HL-60 (cell line): ENCODE measurements around the gene GPR171.
"Not testable (repeated sequence)": the region's sequence is repeated elsewhere in the genome, so short reads cannot be mapped to it uniquely, and the experiment has no call there.

Experiments
- DNase-seq, 2 experiments: peaks; one replicate each; pipeline ENCODE4 v3.0.0-alpha.2; 2010 to 2020; ENCODE audit warnings: low read depth in 1 of 2, low spot score in 1 of 2
- H3K27ac ChIP-seq: fragments of 250-450 bp; sonication (Bioruptor Pico); replicated peaks from 2 replicates; pipeline ENCODE4 v1.5.1; 2020; ENCODE audit warnings: mild to moderate bottlenecking, moderate library complexity
- H3K27me3 ChIP-seq: fragments of 250-450 bp; sonication (Bioruptor Pico); 2 replicates; pipeline ENCODE4 v1.5.1; 2021; ENCODE audit warnings: mild to moderate bottlenecking, moderate library complexity; ENCODE audit not compliant: insufficient read depth, poor library complexity, severe bottlenecking
- H3K4me3 ChIP-seq: replicated peaks from 2 replicates; pipeline ENCODE4 v1.5.1; 2011; ENCODE audit warnings: mild to moderate bottlenecking, control low read depth, low read length; ENCODE audit not compliant: insufficient read depth
- GABPA ChIP-seq: IDR thresholded peaks from 2 replicates; pipeline ENCODE4 v1.6.1; 2012; ENCODE audit warnings: low read depth
- POLR2AphosphoS5 ChIP-seq: IDR thresholded peaks from 2 replicates; pipeline ENCODE4 v1.6.1; 2012; ENCODE audit warnings: low read depth
- SPI1 ChIP-seq: IDR thresholded peaks from 2 replicates; pipeline ENCODE4 v1.6.1; 2012; ENCODE audit warnings: low read depth, mild to moderate bottlenecking, borderline replicate concordance
- TF ChIP-seq, protein P1 (sequence below): IDR thresholded peaks from 2 replicates; pipeline ENCODE4 v1.6.1; 2012; ENCODE audit warnings: low read depth; ENCODE audit not compliant: insufficient replicate concordance
- TF ChIP-seq, protein P2 (sequence below): IDR thresholded peaks from one replicate; pipeline ENCODE4 v1.5.1; 2011; ENCODE audit warnings: low read length, control low read depth, inconsistent platforms; ENCODE audit not compliant: insufficient read depth

The GPR171 gene

DNA sequence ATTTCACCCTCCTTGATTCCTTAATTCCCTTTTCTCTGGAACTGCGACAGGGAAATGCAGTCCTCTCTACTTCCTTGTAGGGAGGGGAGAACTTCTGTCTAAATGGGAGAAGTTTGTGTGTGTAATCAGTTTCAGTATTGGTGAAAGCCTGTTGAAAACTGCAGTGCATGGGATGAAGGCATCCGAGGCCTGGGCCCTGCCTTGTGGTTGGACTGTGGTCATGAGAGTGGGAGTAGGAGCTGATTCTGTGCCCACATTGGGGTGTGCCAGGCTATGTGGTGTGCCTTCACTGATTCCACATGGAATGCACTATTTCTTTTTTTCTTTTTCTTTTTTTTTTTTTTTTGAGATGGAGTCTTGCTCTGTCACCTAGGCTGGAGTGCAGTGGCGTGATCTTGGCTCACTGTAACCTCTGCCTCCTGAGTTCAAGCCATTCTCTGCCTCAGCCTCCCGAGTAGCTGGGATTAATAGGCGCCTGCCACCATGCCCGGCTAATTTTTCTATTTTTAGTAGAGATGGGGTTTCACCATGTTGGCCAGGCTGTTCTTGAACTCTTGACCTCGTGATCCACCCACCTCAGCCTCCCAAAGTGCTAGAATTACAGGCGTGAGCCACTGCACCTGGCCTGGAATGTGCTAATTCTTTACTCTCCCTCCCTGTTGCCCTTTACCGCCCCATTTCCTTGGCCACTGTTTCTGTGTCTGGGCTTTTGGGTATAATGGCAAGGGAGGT, 32.9 kb downstream of the GPR171 start:
- peak overlapping the region; percentile 61 for H3K27ac ChIP-seq
- DNase-seq: peak; percentile 79 to 91

DNA sequence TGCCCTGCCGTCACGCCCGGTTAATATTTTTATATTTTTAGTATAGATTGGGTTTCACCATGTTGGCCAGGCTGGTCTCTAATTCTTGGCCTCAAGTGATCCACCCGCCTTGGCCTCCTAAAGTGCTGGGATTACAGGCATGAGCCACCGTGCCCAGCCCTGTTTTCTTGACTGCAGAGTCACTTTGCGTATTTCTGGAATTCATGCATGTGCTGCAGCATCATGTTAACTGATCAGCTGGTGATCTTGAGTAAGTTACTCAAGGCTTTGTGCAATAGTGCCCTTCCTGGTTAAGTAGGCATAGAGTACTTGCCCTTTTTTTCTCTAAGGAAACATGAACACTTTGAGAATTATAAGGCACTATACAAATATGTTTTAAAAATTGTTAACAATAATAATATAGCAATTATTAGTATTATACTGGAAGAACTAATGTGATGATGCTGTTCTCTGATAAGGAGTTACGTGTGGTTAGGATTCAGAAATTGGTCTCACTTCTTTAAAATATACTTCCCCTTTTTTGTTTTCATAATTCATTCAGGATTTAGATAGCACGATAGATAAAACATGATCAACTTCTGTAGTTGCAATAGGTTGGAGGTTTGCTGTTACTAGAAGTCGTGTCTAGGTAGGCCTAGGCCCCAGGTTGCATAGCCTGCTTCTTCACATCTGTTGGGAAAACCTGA, 33.6 kb downstream of the GPR171 start:
- Histone ChIP-seq H3K4me3 (0 out of 2 replicates have a peak overlapping the region, but pooled peaks have one; percentile 0), H3K27ac (peak overlapping the region; percentile 61), H3K27me3 (no peaks in the 10 kb centered on the region)
- TF ChIP-seq, protein P1, sequence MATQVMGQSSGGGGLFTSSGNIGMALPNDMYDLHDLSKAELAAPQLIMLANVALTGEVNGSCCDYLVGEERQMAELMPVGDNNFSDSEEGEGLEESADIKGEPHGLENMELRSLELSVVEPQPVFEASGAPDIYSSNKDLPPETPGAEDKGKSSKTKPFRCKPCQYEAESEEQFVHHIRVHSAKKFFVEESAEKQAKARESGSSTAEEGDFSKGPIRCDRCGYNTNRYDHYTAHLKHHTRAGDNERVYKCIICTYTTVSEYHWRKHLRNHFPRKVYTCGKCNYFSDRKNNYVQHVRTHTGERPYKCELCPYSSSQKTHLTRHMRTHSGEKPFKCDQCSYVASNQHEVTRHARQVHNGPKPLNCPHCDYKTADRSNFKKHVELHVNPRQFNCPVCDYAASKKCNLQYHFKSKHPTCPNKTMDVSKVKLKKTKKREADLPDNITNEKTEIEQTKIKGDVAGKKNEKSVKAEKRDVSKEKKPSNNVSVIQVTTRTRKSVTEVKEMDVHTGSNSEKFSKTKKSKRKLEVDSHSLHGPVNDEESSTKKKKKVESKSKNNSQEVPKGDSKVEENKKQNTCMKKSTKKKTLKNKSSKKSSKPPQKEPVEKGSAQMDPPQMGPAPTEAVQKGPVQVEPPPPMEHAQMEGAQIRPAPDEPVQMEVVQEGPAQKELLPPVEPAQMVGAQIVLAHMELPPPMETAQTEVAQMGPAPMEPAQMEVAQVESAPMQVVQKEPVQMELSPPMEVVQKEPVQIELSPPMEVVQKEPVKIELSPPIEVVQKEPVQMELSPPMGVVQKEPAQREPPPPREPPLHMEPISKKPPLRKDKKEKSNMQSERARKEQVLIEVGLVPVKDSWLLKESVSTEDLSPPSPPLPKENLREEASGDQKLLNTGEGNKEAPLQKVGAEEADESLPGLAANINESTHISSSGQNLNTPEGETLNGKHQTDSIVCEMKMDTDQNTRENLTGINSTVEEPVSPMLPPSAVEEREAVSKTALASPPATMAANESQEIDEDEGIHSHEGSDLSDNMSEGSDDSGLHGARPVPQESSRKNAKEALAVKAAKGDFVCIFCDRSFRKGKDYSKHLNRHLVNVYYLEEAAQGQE: no peak
- peak; percentile 44; the same call in 1 of the 2 replicates for TF ChIP-seq SPI1
- peak; percentile 26; the same call in 1 of the 2 replicates for TF ChIP-seq POLR2AphosphoS5
- peak; percentile 80 to 95 for DNase-seq

More for the DNA sequence above, 32.9 kb downstream of the GPR171 start:
- not testable (repeated sequence) for H3K27me3 ChIP-seq
- 0 out of 2 replicates have a peak overlapping the region, but pooled peaks have one; percentile 0 for H3K4me3 ChIP-seq
- TF ChIP-seq POLR2AphosphoS5: peak; percentile 95

DNA sequence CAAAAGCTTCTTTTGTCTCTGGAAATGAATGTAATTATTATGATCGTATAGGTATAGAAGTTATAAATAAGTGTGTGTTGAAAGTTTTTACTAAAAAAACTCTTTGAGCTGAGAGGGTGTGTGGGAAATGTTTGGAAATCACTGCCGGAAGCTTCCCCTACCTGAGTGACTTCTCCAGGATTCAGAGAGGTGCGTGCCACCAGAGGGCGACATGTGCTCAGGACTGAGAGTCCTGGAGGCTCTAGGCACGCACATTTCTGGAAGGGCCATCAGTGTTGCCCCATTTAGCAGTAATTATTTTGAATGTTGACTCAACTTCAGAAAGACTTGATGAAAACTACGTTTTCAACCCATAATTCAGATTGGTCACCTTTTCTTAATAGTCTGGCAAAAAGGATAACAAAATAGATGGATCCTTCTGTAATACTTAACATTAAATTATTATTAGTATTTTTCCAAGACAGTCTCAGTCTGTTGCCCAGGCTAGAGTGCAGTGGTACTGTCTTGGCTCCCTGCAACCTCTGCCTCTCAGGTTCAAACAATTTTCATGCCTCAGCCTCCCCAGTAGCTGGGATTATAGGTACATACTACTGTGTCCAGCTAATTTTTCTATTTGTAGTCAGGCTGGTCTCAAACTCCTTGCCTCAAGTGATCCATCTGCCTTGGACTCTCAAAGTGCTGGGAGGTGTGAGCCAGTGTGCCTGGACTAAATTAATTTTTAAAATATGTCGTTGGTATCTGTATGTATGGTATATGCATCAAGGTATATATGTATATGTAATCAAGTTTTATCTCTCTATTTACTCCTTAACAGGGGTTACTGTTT, 34.5 kb downstream of the GPR171 start:
- Histone ChIP-seq H3K4me3 (no peak overlapping the region), H3K27ac (no peak overlapping the region)

DNA sequence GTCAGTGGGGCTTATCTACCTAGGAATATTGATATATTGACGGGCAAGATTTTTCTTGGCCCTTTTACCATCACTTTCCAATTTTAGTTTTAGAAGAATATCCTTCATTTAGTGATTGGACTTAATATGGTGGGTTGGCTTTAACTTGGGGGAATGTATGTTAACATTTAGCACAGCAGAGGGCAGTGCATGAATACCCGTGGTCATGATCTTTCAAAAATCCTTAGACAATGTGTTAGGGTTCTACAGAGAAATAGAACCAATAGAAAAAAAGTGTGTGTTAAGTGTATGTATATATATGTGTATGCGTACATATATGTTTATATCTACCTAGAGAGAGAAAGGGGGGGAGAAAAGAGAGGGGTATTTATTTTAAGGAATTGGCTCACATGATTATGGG, 36.9 kb downstream of the GPR171 start:
- TF ChIP-seq SPI1: no peak
- no peak for TF ChIP-seq POLR2AphosphoS5
- DNase-seq: no peak
- Histone ChIP-seq H3K4me3 (no peak overlapping the region), H3K27me3 (no peaks in the 10 kb centered on the region), H3K27ac (no peak overlapping the region)

More for the DNA sequence above, 34.5 kb downstream of the GPR171 start:
- no peak for TF ChIP-seq SPI1
- TF ChIP-seq, protein P2, sequence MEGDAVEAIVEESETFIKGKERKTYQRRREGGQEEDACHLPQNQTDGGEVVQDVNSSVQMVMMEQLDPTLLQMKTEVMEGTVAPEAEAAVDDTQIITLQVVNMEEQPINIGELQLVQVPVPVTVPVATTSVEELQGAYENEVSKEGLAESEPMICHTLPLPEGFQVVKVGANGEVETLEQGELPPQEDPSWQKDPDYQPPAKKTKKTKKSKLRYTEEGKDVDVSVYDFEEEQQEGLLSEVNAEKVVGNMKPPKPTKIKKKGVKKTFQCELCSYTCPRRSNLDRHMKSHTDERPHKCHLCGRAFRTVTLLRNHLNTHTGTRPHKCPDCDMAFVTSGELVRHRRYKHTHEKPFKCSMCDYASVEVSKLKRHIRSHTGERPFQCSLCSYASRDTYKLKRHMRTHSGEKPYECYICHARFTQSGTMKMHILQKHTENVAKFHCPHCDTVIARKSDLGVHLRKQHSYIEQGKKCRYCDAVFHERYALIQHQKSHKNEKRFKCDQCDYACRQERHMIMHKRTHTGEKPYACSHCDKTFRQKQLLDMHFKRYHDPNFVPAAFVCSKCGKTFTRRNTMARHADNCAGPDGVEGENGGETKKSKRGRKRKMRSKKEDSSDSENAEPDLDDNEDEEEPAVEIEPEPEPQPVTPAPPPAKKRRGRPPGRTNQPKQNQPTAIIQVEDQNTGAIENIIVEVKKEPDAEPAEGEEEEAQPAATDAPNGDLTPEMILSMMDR: peak; percentile 47
- H3K27me3 ChIP-seq: no peaks in the 10 kb centered on the region
- DNase-seq: peak; percentile 52 to 79

DNA sequence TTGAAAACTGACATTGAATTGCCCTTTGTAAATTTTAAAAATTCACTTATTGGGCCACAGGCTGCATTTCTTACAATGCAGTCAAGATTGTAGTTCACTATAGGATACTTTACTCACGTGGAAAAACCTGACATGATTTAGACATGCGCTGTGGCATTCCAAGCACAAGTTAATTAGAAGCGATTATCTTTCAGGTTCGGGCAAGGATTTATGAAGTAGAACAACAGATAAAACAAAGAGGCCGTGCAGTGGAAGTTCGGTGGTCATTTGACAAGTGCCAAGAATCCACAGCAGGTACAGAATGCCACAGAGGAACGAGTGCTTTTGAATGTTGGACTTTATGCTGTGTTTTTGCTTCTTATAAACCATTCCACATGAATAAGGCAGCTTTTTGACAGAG, 37.8 kb downstream of the GPR171 start:
- H3K27ac ChIP-seq: no peak overlapping the region
- H3K27me3 ChIP-seq: no peaks in the 10 kb centered on the region
- no peak for DNase-seq
- H3K4me3 ChIP-seq: no peak overlapping the region
- no peak for TF ChIP-seq POLR2AphosphoS5

DNA sequence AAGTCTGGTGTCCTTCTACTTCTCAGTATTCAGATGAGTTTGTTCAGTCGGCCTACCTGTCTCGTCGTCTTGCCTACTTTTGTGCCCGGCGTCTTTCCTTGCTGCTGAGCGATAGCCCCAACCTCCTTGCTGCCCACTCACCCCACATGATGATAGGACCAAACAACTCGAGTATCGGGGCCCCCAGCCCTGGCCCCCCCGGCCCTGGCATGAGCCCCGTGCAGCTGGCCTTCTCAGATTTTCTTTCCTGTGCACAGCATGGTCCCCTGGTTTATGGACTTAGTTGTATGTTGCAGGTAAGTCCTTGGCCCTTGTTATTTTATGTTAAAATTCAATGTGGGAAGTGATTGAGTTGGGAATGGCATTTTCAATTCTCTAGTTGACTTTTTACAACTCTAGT, 43.2 kb downstream of the GPR171 start:
- TF ChIP-seq, protein P2: no peak
- TF ChIP-seq, protein P1: no peak
- no peak for TF ChIP-seq POLR2AphosphoS5
- TF ChIP-seq GABPA: no peak
- TF ChIP-seq SPI1: no peak
- no peaks in the 10 kb centered on the region for H3K27me3 ChIP-seq
- DNase-seq: no peak
- H3K27ac ChIP-seq: no peak overlapping the region
- no peak overlapping the region for H3K4me3 ChIP-seq
